Panc1 (cell line): ENCODE data around the gene MSLN. TPM values are rescaled to one million over a fixed set of nuclear protein-coding genes. Genes with fewer than 3 reads are reported as not detected.

Experiments used
- ATAC-seq: fragments of 200-7000 bp; cut with Tn5 transposase; 2 replicates; pipeline ENCODE4 v1.9.1; 2020; ENCODE audit warnings: mild to moderate bottlenecking, moderate library complexity
- BruUV-seq: library from RNA; stranded (reverse); fragments of 400-500 nt; replicated peaks from 2 replicates; lab custom pipeline; 2021; lab: Mats Ljungman, UMichigan
- CTCF ChIA-PET: fragments of 300-600 bp; sonication (Branson Sonifier 250); formaldehyde crosslinking; loops from one replicate; lab custom pipeline; 2022; ENCODE audit warnings: antibody characterized with exemption; lab: Charles Lee
- POLR2A ChIA-PET: fragments of 300-600 bp; sonication (Branson Sonifier 250); formaldehyde crosslinking; loops from one replicate; lab custom pipeline; 2022; ENCODE audit warnings: antibody characterized with exemption; lab: Charles Lee
- DNase-seq: peaks from one replicate; pipeline ENCODE4 v3.0.0-alpha.2; 2010; ENCODE audit warnings: low read depth, low spot score
- H3K27ac ChIP-seq: 2 replicates; pipeline ENCODE4 v1.5.1; 2011; ENCODE audit warnings: mild to moderate bottlenecking, low read length, inconsistent platforms
- H3K27me3 ChIP-seq: fragments of 200-500 bp; sonication (Bioruptor generic); 2 replicates; pipeline ENCODE4 v1.6.0; 2014; ENCODE audit warnings: low read length, inconsistent platforms; ENCODE audit not compliant: control insufficient read depth, insufficient read depth
- H3K36me3 ChIP-seq: fragments of 200-500 bp; sonication (Bioruptor generic); 2 replicates; pipeline ENCODE4 v1.5.1; 2014; ENCODE audit warnings: inconsistent platforms, mild to moderate bottlenecking, low read length, moderate library complexity; ENCODE audit not compliant: control insufficient read depth, insufficient read depth
- H3K4me1 ChIP-seq: 2 replicates; pipeline ENCODE4 v1.5.1; 2011; ENCODE audit warnings: inconsistent platforms, mild to moderate bottlenecking, low read length, moderate library complexity; ENCODE audit not compliant: control insufficient read depth, insufficient read depth
- H3K4me3 ChIP-seq, 2 experiments: 2 replicates each; pipeline ENCODE4 v1.5.1; 2011 to 2012; ENCODE audit warnings: low read depth in 2 of 2, low read length in 2 of 2, mild to moderate bottlenecking in 2 of 2, inconsistent platforms in 1 of 2, moderate library complexity in 1 of 2
- H3K9me3 ChIP-seq: fragments of 200-500 bp; sonication (Bioruptor generic); 2 replicates; pipeline ENCODE4 v1.5.1; 2014; ENCODE audit warnings: low read depth, mild to moderate bottlenecking, inconsistent platforms, low read length, moderate library complexity; ENCODE audit not compliant: control insufficient read depth, insufficient read depth
- CTCF ChIP-seq: fragments of 450-650 bp; IDR thresholded peaks from 2 replicates; pipeline ENCODE4 v1.5.1; 2017; ENCODE audit warnings: mild to moderate bottlenecking
- POLR2AphosphoS5 ChIP-seq: IDR thresholded peaks from 2 replicates; pipeline ENCODE4 v1.6.1; 2012; ENCODE audit warnings: mild to moderate bottlenecking, low read depth, low read length, moderate library complexity
- REST ChIP-seq, 2 experiments: IDR thresholded peaks; 2 replicates each; pipeline ENCODE4 v1.6.1; 2011 to 2012; ENCODE audit warnings: low read depth in 2 of 2, control low read depth in 1 of 2, low read length in 1 of 2, mild to moderate bottlenecking in 1 of 2, moderate library complexity in 1 of 2; ENCODE audit not compliant: insufficient read depth in 1 of 2
- SIN3A ChIP-seq: IDR thresholded peaks from 2 replicates; pipeline ENCODE4 v1.6.1; 2012; ENCODE audit warnings: low read depth, mild to moderate bottlenecking, low read length, moderate library complexity, borderline replicate concordance; ENCODE audit not compliant: insufficient read depth
- TCF7L2 ChIP-seq: IDR thresholded peaks from 2 replicates; pipeline ENCODE4 v1.6.1; 2011; ENCODE audit warnings: mild to moderate bottlenecking, low read depth, low read length, inconsistent platforms
- in situ Hi-C: cut with HindIII; loops from 2 replicates; pipeline ENCODE4 v1.10.0; 2016; ENCODE audit warnings: low sequenced_read_pairs, low pct_unique_long_range_greater_than_20kb
- intact Hi-C: fragments of 100-400 bp; cut with micrococcal nuclease; formaldehyde crosslinking; loops from one replicate; pipeline ENCODE4 v1.10.0; 2022; ENCODE audit not compliant: unreplicated experiment
- total RNA-seq: library from RNA; stranded (reverse); gene quantifications from one replicate; pipeline ENCODE4 v1.2.1, GENCODE V29; 2021; ENCODE audit not compliant: unreplicated experiment

MSLN gene
- total RNA-seq, 1 experiment from 2014 or later: 1.1 TPM

- CTCF ChIA-PET: no interaction called here
- DNase-seq: no peak
Measured at GRCh38 chr16:778909-779527, 18.5 kb downstream of the MSLN start.

GRCh38 chr16:779561-779960 is 19.0 kb downstream of the MSLN start:
- DNase-seq (no peak), ATAC-seq (no peak)
- Histone ChIP-seq H3K4me1 (peaks cover 10% of the 10 kb centered on the region), H3K4me3 (no peak overlapping the region), H3K36me3 (no peaks in the 10 kb centered on the region), H3K9me3 (no peaks in the 10 kb centered on the region), H3K27me3 (no peaks in the 10 kb centered on the region), H3K27ac (no peak overlapping the region)
- in situ Hi-C loops (no loop called here), intact Hi-C loops (no loop called here)
- TF ChIP-seq POLR2AphosphoS5 (no peak), CTCF (no peak), SIN3A (no peak), TCF7L2 (no peak), REST (IDR thresholded peaks at IDR 0.05; ENCODE audit: insufficient read depth in 1 of 2, low read depth in 2 of 2, low read length in 1 of 2) (no peak)
- CTCF ChIA-PET: no interaction called here
- POLR2A ChIA-PET: no interaction called here
- BruUV-seq: no TSS peak

More at GRCh38 chr16:778909-779527, 18.5 kb downstream of the MSLN start:
- H3K36me3 ChIP-seq: no peaks in the 10 kb centered on the region
- ATAC-seq: no peak
- peaks cover 10% of the 10 kb centered on the region for H3K4me1 ChIP-seq
- no peak overlapping the region for H3K27ac ChIP-seq
- BruUV-seq: no TSS peak
- POLR2A ChIA-PET: no interaction called here
- H3K4me3 ChIP-seq: no peak overlapping the region
- H3K9me3 ChIP-seq: no peaks in the 10 kb centered on the region
- H3K27me3 ChIP-seq: no peaks in the 10 kb centered on the region
- no peak for TF ChIP-seq CTCF
- TF ChIP-seq TCF7L2: no peak
- no peak for TF ChIP-seq POLR2AphosphoS5
- in situ Hi-C loops: no loop called here
- intact Hi-C loops: no loop called here
